Mesodermal cell (in vitro differentiated cells): ENCODE measurements around the gene CADM4.
A peak's percentile ranks its signal among the peaks of the same experiment; 100 is the strongest.

Experiments used
- H3K27ac ChIP-seq: 2 replicates; pipeline ENCODE4 v1.7.0; 2013; ENCODE audit warnings: mild to moderate bottlenecking, low read depth, low read length, moderate library complexity; ENCODE audit not compliant: severe bottlenecking
- H3K36me3 ChIP-seq: 2 replicates; pipeline ENCODE4 v1.7.1; 2013; ENCODE audit warnings: mild to moderate bottlenecking, low read length, moderate library complexity; ENCODE audit not compliant: control insufficient read depth, insufficient read depth
- H3K4me1 ChIP-seq: one replicate; pipeline ENCODE4 v1.7.1; 2013; ENCODE audit warnings: mild to moderate bottlenecking, low read length; ENCODE audit not compliant: insufficient read depth, control insufficient read depth, poor library complexity, severe bottlenecking
- H3K4me3 ChIP-seq: 2 replicates; pipeline ENCODE4 v1.7.0; 2013; ENCODE audit warnings: low read length, control low read depth, mild to moderate bottlenecking; ENCODE audit not compliant: insufficient read depth, poor library complexity, severe bottlenecking; ENCODE audit errors: extremely low read depth
- H3K9me3 ChIP-seq: 2 replicates; pipeline ENCODE4 v1.7.1; 2013; ENCODE audit warnings: mild to moderate bottlenecking, low read length, moderate library complexity; ENCODE audit not compliant: control insufficient read depth
- WGBS, 2 experiments: methylation state at CpG; one replicate each; pipeline ENCODE4 v1.1.5; 2013; ENCODE audit warnings: missing lambda C conversion rate in 2 of 2; ENCODE audit not compliant: insufficient coverage in 2 of 2; 5-methylcytosine and 5-hydroxymethylcytosine counted together

CADM4 gene

DNA sequence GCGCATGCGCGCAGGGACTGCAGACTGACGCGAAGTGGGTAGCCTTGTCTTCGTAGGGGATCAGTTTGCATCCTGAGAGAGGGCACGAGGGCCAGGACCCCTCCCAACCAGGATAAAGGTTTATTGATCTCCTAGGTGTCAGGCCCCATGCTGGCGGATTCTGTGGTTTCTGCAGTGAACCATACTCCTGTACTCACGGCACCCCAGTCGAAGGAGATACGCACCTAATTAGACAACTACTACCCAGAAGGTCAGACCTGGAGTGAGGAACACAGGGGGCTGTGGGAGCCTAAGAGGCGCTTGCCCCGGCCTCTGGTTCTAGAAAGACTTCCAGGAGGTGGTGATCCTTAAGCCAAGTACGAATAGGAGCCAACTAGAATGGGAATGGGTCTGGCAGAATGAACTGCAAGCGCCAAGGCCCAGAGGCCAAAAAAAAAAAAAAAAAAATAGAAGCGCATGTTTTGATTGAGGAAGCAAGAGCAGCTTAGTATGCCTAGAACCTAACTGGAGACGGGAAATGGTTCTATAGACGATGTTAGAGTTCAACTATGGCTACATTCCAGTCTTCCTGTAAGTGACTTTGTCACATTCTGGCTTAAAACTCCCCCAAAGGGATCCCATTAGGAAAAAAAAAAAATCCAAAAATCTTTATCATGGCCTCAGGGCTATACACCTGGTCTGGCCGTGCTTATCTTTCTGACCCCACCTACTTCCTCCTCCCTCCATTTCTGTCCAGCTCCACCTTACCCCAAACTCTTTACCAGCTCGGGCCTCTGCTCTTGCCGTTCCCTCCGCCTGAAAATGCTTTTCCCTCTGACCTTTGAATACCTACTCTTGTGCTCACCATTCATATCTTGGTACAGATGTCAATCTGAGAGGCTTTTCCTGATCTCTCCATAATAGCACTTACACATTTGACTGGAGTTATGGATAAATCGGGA lies 19.3 kb downstream of the CADM4 start:
- H3K4me1 ChIP-seq = peaks cover 5% of the 10 kb centered on the region
- peak overlapping the region; percentile 97 for H3K27ac ChIP-seq
- H3K36me3 ChIP-seq = peaks cover 28% of the 10 kb centered on the region
- H3K4me3 ChIP-seq = peak overlapping the region; percentile 57
- WGBS, 2 experiments = 39 to 51% methylated on average over 13 of the region's 23 CpGs
- no peaks in the 10 kb centered on the region for H3K9me3 ChIP-seq

DNA sequence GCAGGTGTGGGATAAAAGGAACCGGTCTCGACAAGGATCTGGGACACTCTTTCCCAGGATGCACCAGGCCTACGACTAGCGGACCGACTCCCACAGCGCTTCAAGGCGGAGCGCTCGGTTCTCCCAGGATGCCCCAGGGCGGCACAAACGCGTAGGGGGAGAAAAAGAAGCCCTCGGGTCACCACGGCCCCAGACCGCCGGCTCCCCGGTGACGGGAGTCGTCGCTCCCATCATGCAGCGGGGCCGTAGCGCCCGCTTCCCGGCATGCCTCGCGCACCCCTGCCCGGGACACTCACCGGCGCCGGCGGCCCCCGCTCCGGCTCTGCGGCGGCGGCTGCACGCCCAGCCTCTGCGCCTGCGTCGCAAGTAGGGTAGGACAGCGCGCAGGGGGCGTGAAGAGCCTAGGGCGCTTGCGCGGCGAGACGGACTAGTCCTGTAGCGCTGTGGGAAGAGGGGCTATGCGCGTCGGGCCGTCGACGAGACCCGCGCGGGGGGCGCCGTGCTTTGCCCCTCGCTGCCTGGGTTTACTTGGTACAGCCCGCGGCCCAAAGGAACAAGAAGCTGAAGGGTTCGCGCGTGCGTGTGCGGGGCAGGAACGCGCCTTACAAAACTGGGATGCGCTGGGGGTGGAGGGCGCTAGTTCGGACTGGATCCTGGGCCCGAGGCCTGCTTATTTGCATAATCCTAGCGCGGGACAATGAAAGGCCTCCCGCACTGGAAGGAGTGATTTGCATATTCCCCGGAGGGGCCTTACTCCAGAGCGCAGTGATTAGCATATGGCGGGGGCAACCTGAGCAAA lies 20.2 kb downstream of the CADM4 start, which contains the start of gene ZNF428:
Gene ZNF428, minus strand, starts transcription at position 368 of the 799 bp plus-strand sequence. CDS start 5,325 bp downstream, outside the sequence.
- WGBS, 2 experiments = 1% methylated on average over 50 to 81 of the region's 81 CpGs
- Histone ChIP-seq H3K4me1 (peaks cover 5% of the 10 kb centered on the region), H3K36me3 (peaks cover 27% of the 10 kb centered on the region)

DNA sequence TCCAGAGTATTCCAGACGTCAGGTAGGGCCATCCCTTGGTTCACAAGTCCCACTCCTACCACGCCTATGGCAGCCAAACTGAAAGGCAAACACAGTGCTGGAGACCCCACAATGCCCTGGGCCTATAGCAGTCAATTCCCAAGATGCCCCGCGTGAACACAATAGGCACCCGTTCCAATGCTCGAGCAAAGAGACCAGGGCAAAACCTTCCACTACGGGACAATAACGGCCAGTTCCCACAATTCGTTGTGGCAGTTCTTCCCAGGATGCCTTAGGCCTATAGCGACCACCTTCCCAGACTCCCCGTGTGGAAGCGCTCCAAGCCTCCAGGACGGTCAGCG lies 20.8 kb downstream of the CADM4 start:
- Histone ChIP-seq H3K4me3 (peak overlapping the region; percentile 57), H3K4me1 (peaks cover 5% of the 10 kb centered on the region), H3K9me3 (no peaks in the 10 kb centered on the region), H3K27ac (peak overlapping the region; percentile 97), H3K36me3 (peaks cover 29% of the 10 kb centered on the region)
- 9 to 14% methylated on average over 12 to 13 of the region's 14 CpGs for WGBS, 2 experiments

More for the DNA sequence above, 20.2 kb downstream of the CADM4 start, which contains the start of gene ZNF428:
- H3K27ac ChIP-seq = peak within 1 kb of the TSS; percentile 97
- H3K4me3 ChIP-seq = peak within 1 kb of the TSS; percentile 57
- no peaks in the 10 kb centered on the region for H3K9me3 ChIP-seq

DNA sequence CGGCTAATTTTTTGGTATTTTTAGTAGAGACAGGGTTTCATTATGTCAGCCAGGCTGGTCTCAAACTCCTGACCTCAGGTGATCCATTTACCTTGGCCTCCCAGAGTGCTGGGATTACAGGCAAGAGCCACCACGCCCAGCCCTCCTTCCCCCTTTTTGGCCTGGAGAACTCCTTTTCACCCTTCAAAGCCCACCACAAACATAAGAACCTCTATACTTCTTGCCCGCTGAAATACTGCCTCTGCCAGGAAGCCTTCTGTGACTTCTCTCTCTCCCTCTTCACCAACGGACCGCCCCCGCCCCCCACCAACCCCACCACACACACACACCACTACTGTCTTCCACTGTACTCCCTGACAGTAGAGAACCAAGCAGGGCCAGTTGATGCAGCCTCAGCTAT lies 22.7 kb downstream of the CADM4 start:
- Histone ChIP-seq H3K4me3 (no peak overlapping the region), H3K27ac (no peak overlapping the region), H3K9me3 (no peaks in the 10 kb centered on the region), H3K4me1 (peaks cover 5% of the 10 kb centered on the region), H3K36me3 (peaks cover 38% of the 10 kb centered on the region)
- 83 to 84% methylated on average over 2 to 5 of the region's 6 CpGs for WGBS, 2 experiments

DNA sequence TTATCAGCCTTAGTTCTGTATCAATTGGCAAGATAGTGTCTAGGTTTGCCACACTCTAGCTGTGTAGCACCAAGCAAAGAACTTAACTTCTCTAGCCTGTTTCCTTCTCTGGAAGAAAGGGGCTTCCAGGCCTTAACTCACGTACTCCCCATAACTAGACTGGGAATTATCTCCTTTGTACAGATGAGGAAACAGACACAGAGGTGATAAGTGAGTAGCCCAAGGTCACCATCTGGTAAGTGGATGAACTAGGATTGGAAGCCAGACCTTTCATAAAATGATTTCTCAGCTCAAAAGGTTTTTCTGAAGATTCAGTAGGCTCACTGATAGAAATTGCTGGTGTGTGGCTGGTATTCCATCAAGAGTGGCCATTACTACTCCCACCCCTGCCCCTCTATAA lies 23.3 kb downstream of the CADM4 start:
- H3K36me3 ChIP-seq = peaks cover 43% of the 10 kb centered on the region
- no CpG with 5 or more reads among the region's 1 CpG for WGBS, 2 experiments

DNA sequence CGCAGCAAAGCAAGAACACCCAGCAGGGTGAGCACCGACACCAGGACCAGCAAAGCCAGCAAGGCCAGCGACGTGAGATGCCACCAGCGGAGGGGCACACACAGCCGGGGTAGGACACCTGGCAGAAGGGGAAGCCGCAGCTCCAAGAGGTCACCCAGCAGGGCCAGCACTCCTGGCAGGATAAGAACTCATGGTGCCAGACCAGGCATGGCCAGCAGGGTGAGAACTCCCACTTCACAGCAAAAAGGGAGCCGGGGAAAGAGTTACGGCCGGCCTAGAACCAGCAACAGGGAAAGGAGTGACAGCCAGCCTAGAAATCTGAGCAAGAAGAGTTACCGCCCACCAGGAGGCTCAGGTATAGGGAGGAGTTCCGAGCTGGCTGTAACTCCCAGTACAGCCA lies 27.3 kb downstream of the CADM4 start:
- no peak overlapping the region for H3K4me3 ChIP-seq
- no peaks in the 10 kb centered on the region for H3K9me3 ChIP-seq
- no peak overlapping the region for H3K27ac ChIP-seq
- H3K4me1 ChIP-seq = peaks cover 4% of the 10 kb centered on the region
- H3K36me3 ChIP-seq = peaks cover 66% of the 10 kb centered on the region
- WGBS, 2 experiments = 94 to 96% methylated on average over 11 to 12 of the region's 12 CpGs

More for the DNA sequence above, 23.3 kb downstream of the CADM4 start:
- Histone ChIP-seq H3K27ac (no peak overlapping the region), H3K4me3 (no peak overlapping the region), H3K9me3 (no peaks in the 10 kb centered on the region), H3K4me1 (peaks cover 5% of the 10 kb centered on the region)

DNA sequence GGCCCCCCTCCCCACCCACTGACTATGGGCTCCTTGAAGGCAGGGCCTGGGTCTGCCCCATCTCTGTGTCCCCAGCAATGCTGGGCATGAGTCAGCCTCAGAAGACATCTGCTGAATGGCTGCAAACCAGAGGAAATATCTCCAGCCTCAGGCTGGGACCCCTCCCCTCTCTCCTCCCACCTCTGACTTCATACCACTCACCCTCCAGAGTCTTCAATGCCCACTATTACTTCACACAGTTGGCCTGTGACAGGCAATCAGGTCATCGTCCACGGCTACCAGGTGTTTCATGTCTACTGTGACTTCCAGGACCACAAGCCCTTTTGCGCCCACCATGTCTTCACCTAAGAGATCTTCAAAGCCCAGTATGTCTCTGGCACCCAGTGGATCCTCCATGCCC lies 27.9 kb downstream of the CADM4 start, which contains the start of gene SRRM5:
Gene SRRM5, plus strand, starts transcription at position 301 of the 400 bp plus-strand sequence. Its CDS starts 34 bp downstream, at position 335.
- H3K4me1 ChIP-seq = peaks cover 4% of the 10 kb centered on the region
- H3K4me3 ChIP-seq = no peak within 1 kb of the TSS
- peaks cover 71% of the 10 kb centered on the region for H3K36me3 ChIP-seq
- 92 to 100% methylated on average over 3 of the region's 3 CpGs for WGBS, 2 experiments
- H3K27ac ChIP-seq = peak within 1 kb of the TSS; percentile 59
- H3K9me3 ChIP-seq = no peaks in the 10 kb centered on the region

DNA sequence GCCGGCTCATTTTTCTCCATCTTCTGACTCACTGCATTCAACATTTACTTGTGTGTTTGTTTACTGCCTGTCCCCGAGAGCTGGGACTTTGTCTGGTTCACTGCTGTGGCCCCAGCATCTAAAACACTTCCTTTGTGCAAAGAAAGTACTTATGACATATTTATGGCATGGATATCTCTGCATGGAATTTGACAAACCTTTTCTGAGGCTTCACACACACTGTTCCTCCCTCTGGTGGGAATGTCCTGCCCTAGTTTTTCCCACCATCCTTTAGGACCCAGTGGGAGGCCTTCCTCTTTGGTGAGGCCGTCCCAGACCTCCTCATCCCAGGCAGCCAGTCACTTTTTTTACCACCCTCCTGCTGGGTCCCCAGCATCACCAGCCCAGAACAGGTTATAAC lies 29.2 kb downstream of the CADM4 start:
- Histone ChIP-seq H3K4me1 (peaks cover 4% of the 10 kb centered on the region), H3K9me3 (no peaks in the 10 kb centered on the region), H3K36me3 (peaks cover 72% of the 10 kb centered on the region), H3K4me3 (no peak overlapping the region), H3K27ac (peak overlapping the region; percentile 13)
- WGBS, 2 experiments = 40 to 64% methylated on average over 2 of the region's 3 CpGs

DNA sequence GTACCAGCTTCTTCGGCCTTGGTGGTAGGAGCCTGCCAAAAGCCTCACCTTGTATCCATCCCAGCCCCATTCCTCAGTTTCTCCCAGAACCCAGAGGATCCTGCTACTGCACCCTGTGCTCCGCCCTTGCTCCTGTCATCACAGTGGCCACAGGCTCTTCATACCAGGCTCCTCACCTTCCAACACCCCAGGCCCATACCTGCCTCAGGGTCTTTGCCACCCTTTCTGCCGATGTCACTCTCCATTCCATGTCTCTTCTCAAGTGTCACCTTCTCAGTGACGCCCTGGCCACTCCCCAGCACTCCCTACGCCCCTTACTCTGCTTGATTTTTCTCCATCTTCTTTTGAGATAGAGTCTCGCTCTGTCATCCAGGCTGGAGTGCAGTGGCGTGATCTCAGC lies 29.8 kb downstream of the CADM4 start:
- peaks cover 75% of the 10 kb centered on the region for H3K36me3 ChIP-seq
- H3K4me1 ChIP-seq = peaks cover 4% of the 10 kb centered on the region
- no peaks in the 10 kb centered on the region for H3K9me3 ChIP-seq
- no peak overlapping the region for H3K27ac ChIP-seq
- no peak overlapping the region for H3K4me3 ChIP-seq
- WGBS, 2 experiments = 81 to 87% methylated on average over 6 of the region's 7 CpGs

DNA sequence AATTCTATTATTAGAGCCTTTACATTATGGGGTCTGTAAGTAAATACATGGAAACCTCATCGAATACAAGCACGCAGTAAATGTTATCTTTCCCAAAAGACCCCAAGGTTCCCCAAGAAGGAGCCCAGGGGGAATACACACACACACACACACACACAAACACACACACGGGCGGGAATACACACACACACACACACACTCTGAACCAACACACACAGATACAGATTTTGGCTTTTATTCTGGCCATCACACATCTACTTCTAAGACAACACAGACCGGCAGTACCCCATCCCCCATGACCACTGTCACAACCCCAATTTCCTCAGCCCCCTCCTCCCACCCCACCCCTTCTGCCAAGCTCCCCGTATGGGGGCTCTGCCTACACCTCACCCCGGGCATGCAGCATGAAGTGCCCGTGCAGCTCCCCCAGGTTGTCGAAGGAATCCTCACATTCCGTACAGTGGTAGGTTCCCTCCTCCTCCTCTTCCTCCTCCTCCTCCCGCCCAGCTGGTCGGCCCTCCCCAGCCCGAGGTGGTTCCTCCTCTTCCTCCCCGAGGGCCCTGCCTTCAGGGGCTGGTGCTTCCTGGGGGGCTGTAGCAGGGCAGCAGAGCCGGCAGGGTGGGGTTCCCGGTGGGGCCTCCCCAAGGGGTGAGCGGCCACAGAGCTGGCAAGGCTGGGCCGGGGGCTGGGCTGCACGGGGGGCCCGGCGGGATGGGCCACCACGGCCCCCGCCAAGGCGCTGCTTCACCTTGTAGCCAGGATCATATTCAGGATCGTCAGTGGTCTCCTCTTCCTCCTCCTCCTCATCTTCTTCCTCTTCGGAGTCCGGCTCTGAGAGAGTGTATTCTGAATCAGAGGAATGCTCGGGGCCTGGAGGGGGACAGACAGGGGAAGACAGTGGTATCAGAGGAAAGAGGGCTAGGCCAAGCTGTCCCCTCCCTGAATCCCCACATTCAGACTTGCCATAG lies 32.1 kb downstream of the CADM4 start:
- Histone ChIP-seq H3K4me3 (no peak overlapping the region), H3K36me3 (peaks cover 57% of the 10 kb centered on the region), H3K27ac (no peak overlapping the region), H3K4me1 (peaks cover 4% of the 10 kb centered on the region), H3K9me3 (no peaks in the 10 kb centered on the region)
- WGBS, 2 experiments = 91 to 97% methylated on average over 6 to 19 of the region's 28 CpGs
